ENCODE results near the gene CHGA. TPM values are rescaled to one million over a fixed set of nuclear protein-coding genes. Genes with fewer than 3 reads are reported as not detected.

The CHGA gene
- total and polyA plus RNA-seq, 4 donors: 0.47 to 4.4 (median 0.82) TPM

DNA sequence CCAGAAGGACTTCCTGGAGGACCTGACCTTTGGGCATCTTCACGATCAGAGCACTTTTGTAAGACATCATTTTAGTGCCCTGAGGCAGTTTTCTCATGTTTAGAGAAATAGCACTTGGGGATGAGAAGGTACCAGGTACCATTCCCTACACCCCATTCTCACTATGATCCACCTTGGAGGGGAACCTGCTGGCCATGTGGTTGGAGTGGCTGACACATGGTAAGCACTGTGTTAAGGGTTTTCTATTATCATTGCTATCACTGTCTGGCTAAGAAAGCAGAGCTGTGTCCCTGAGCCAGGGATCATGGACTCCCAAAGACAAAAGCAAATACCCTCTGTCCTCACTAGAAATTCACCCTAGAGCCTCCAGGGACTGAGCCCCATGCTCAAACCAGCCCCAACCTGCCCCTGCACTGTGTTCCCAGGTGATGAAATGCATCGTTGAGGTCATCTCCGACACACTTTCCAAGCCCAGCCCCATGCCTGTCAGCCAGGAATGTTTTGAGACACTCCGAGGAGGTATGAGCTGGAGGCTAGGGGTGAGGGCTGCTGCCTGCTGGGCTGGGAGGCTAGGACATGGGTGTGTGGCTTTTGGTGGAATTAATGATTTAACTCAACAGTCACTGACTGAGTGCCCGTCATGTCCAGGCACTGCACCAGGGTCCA, 3.4 kb downstream of the CHGA start:
- Histone ChIP-seq H3K4me1 (ENCODE audit: control insufficient read depth in 5 of 5, insufficient read depth in 5 of 5, low read length in 5 of 5) (peaks cover 0 to 4% (median 0%) of the 10 kb centered on the region in 5 donors), H3K9ac (ENCODE audit: insufficient read depth in 1 of 2, low read length in 2 of 2) (no peak overlapping the region), H3K4me3 (no peak overlapping the region), H3K27me3 (ENCODE audit: control insufficient read depth in 3 of 3, insufficient read depth in 3 of 3, low read length in 2 of 3) (peaks cover 0 to 8% (median 2%) of the 10 kb centered on the region in 3 donors), H3K27ac (ENCODE audit: low read depth in 1 of 2, low read length in 1 of 2) (no peak overlapping the region), H3K9me3 (ENCODE audit: control insufficient read depth in 4 of 4, insufficient read depth in 3 of 4, low read length in 3 of 4) (peaks cover 0 to 3% (median 0%) of the 10 kb centered on the region in 4 donors), H3K36me3 (ENCODE audit: control insufficient read depth in 4 of 4, insufficient read depth in 4 of 4, low read length in 4 of 4) (no peaks in the 10 kb centered on the region)
- DNase-seq (no peak), ATAC-seq (ENCODE audit: insufficient read depth, low FRiP score) (no peak)
- WGBS, 2 donors: 76 to 84% methylated on average over 5 of the region's 5 CpGs
- TF ChIP-seq, protein P1, sequence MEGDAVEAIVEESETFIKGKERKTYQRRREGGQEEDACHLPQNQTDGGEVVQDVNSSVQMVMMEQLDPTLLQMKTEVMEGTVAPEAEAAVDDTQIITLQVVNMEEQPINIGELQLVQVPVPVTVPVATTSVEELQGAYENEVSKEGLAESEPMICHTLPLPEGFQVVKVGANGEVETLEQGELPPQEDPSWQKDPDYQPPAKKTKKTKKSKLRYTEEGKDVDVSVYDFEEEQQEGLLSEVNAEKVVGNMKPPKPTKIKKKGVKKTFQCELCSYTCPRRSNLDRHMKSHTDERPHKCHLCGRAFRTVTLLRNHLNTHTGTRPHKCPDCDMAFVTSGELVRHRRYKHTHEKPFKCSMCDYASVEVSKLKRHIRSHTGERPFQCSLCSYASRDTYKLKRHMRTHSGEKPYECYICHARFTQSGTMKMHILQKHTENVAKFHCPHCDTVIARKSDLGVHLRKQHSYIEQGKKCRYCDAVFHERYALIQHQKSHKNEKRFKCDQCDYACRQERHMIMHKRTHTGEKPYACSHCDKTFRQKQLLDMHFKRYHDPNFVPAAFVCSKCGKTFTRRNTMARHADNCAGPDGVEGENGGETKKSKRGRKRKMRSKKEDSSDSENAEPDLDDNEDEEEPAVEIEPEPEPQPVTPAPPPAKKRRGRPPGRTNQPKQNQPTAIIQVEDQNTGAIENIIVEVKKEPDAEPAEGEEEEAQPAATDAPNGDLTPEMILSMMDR (IDR thresholded peaks at IDR 0.05; ENCODE audit: control extremely low read depth, extremely low read depth): no peak

DNA sequence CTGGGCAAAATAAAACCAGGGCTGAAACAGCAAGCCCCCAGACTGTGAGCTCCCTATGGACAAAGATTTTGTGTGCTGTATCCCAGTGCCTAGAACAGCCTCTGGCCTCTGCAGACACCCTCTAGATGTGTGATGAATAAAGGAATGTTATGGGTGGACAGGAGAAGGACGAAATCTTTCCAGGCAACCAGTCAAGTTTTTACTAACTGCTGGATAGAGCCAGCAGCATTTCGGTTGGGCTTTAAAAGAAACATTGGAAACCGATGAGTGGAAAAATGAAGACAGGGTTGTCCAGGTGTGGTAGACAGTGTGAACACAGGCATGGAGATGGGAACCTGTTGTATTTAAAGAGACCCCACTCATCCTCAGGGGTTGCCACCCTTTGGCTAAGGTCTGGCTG, 4.0 kb downstream of the CHGA start:
- Histone ChIP-seq H3K4me1 (ENCODE audit: control insufficient read depth in 5 of 5, insufficient read depth in 5 of 5, low read length in 5 of 5) (peaks cover 0 to 4% (median 0%) of the 10 kb centered on the region in 5 donors), H3K36me3 (ENCODE audit: control insufficient read depth in 4 of 4, insufficient read depth in 4 of 4, low read length in 4 of 4) (no peaks in the 10 kb centered on the region), H3K4me3 (no peak overlapping the region), H3K27me3 (ENCODE audit: control insufficient read depth in 3 of 3, insufficient read depth in 3 of 3, low read length in 2 of 3) (peaks cover 0 to 8% (median 2%) of the 10 kb centered on the region in 3 donors), H3K9me3 (ENCODE audit: control insufficient read depth in 4 of 4, insufficient read depth in 3 of 4, low read length in 3 of 4) (peaks cover 0 to 3% (median 0%) of the 10 kb centered on the region in 4 donors), H3K27ac (ENCODE audit: low read depth in 1 of 2, low read length in 1 of 2) (no peak overlapping the region), H3K9ac (ENCODE audit: insufficient read depth in 1 of 2, low read length in 2 of 2) (no peak overlapping the region)
- 74 to 91% methylated on average over 3 of the region's 3 CpGs for WGBS, 2 donors
- DNase-seq (no peak), ATAC-seq (ENCODE audit: insufficient read depth, low FRiP score) (no peak)
- TF ChIP-seq, protein P1 (IDR thresholded peaks at IDR 0.05; ENCODE audit: control extremely low read depth, extremely low read depth): no peak

DNA sequence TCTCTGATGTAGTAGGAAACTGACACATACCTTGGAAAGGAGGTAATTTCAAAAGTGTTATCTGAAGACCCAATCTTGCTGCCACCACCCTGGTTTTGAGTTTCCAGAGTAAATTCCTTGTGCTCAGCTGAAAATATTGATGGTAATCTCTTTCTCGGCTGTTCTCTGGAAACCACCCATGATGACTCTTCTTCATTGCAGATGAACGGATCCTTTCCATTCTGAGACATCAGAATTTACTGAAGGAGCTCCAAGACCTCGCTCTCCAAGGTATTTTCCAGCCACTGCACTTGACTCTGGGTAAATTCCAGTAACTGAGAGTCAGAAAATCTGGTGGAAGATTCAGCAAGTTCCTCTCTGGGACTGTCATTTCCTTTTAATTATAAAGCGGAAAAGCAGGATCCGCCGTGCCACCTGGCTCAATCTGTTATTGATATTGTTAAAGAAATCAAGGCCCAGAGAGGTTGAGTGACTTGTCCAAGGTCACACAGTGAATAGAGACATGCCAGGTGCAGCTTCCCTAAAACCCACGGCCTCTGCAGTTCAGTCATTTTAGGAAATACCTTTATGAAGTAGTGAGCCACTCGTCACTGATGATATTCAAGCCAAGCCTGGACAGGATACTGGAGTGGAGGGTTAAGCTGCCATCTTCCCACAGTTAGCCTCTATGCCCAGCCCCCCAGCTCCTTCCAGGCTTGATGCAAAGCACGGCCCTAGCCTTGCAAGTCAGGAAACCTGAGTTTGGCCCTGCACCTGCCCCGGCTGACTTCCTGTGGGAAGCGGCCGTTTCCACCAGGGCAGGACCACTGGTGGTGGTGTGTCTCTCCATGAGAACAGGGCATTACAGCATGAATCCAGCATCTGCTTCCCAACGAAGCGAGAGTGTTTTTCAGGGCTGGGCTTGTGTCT, 4.7 kb downstream of the CHGA start:
- Histone ChIP-seq H3K27me3 (ENCODE audit: control insufficient read depth in 3 of 3, insufficient read depth in 3 of 3, low read length in 2 of 3) (peaks cover 0 to 8% (median 2%) of the 10 kb centered on the region in 3 donors), H3K4me3 (no peak overlapping the region), H3K36me3 (ENCODE audit: control insufficient read depth in 4 of 4, insufficient read depth in 4 of 4, low read length in 4 of 4) (no peaks in the 10 kb centered on the region), H3K9ac (ENCODE audit: insufficient read depth in 1 of 2, low read length in 2 of 2) (no peak overlapping the region), H3K27ac (ENCODE audit: low read depth in 1 of 2, low read length in 1 of 2) (no peak overlapping the region), H3K9me3 (ENCODE audit: control insufficient read depth in 4 of 4, insufficient read depth in 3 of 4, low read length in 3 of 4) (peaks cover 0 to 2% (median 0%) of the 10 kb centered on the region in 4 donors), H3K4me1 (ENCODE audit: control insufficient read depth in 5 of 5, insufficient read depth in 5 of 5, low read length in 5 of 5) (peaks cover 0 to 4% (median 0%) of the 10 kb centered on the region in 5 donors)
- ATAC-seq (ENCODE audit: insufficient read depth, low FRiP score) (no peak), DNase-seq (no peak)
- TF ChIP-seq, protein P1 (IDR thresholded peaks at IDR 0.05; ENCODE audit: control extremely low read depth, extremely low read depth): no peak
- WGBS, 2 donors: 62 to 66% methylated on average over 14 of the region's 14 CpGs
